IPS DF 4.7 (cell line): ENCODE results near the gene ARHGAP4.

ENCODE experiments used
- DNase-seq: peaks from one replicate; pipeline ENCODE4 v3.0.0-alpha.2; 2013; ENCODE audit warnings: low spot score; ENCODE audit errors: extremely low read depth

The ARHGAP4 gene

GRCh38 chrX:153906126-153906917, 19.7 kb downstream of the ARHGAP4 start:
- DNase-seq = no peak

GRCh38 chrX:153905481-153906095, 20.5 kb downstream of the ARHGAP4 start:
- DNase-seq = no peak

- no peak for DNase-seq
Measured at GRCh38 chrX:153903991-153904957, 21.8 kb downstream of the ARHGAP4 start, which contains the start of gene AVPR2. Gene AVPR2, plus strand, starts transcription at chrX:153904673. Its CDS starts 473 bp downstream, at chrX:153905146.

GRCh38 chrX:153903238-153903980, 22.7 kb downstream of the ARHGAP4 start:
- DNase-seq = no peak

DNA sequence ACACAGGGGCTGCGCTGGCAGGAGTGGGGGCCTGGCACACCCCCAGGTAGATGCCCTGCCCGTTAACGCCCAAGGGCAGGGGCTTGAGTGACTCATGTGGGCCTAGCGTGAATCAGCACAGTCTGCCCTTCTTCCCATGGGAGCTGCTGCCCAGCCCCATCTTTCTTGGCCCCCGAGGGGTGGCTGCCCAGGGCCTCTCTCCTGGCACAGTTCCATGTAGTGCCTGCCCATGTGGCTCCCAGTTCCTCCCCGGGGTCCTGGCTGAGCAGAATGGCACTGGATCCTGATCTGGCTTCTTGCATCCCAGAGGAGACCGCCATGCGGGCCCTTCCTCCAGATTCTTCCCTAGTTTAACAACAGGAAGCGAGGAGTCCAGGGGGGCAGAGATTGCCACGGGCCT, 23.7 kb downstream of the ARHGAP4 start:
- DNase-seq = no peak

- no peak for DNase-seq
Measured at GRCh38 chrX:153901753-153902140, 24.3 kb downstream of the ARHGAP4 start.

DNA sequence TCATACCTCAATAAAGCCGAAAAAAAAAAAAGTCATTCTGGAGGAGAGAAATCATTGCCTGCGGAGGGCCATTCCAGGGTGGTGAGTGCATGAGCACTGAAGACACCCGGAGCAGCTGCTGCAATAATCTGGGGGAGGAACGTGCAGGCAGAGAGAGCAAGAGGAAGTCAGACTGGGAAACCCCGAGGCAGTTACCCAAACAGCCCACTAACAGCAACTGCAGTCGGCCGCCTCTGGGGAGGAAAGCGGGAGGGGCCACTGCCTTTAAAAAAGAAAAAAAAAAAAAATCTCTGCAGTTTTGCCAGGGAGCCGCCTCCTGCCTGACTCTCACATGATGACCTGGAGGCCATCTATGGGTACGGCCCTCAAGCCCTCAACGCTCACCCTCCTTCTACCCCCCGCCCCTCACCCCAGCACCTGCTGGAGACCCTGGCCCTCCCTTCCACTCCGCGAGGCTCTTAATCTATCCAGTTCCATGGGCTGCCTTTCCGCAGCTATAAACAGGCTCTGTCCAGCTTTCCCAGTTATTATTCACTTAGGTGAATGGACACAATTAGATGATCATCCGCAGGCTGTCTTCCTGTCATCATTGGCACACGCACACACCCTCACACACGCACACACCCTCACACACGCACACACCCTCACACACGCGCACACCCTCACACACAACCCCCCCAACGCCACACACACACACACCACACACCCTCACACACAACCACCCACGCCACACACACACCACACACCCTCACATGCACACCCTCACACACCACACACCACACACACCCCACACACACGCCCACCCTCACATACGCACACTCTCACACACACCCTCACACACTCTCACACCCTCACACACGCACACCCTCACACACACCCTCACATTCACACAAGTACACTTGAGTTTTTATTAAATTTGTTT, 25.0 kb downstream of the ARHGAP4 start:
- no peak for DNase-seq

GRCh38 chrX:153897899-153898298, 28.2 kb downstream of the ARHGAP4 start:
- no peak for DNase-seq

DNA sequence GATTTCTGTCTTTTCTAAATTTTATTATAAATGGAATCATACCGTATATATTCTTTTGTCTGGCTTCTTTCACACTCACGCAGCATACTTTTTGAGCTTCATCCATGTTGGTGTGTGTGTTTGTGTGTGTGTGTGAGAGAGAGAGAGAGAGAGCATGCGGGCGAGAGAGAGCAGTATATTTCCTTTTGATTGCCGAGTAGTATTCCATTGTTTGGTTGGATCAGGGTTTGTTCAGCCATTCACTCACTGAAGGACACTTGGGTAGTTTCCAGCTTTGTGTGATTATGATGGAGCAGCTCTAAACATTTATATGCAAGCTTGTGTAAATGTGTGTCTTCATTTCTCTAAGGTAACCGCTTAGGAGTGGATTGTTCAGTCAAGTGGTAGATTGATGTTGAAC, 36.9 kb downstream of the ARHGAP4 start:
- DNase-seq = no peak

DNA sequence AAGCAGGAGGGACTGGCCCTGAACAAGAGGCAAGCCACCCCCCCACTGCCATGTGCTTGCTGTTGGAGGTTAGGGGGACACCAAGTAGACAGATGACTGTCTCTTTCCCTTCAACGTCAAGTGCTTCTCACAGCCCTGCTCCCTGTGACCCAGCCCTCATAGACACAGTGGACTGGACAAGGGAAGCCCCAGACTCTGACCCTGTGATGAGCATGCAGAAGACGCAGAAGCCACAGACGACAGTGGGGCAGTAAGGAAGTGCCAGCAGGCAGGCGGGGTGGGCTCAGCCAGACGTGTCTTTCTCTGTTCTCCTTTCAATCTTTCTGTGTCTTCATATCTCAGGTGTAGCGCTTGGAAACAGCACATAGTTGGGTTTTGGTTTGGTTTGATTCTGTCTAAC, 37.7 kb downstream of the ARHGAP4 start:
- no peak for DNase-seq

- DNase-seq = no peak
Measured at GRCh38 chrX:153887385-153887784, 38.7 kb downstream of the ARHGAP4 start.

- DNase-seq = no peak
Measured at GRCh38 chrX:153886915-153887314, 39.1 kb downstream of the ARHGAP4 start.

DNA sequence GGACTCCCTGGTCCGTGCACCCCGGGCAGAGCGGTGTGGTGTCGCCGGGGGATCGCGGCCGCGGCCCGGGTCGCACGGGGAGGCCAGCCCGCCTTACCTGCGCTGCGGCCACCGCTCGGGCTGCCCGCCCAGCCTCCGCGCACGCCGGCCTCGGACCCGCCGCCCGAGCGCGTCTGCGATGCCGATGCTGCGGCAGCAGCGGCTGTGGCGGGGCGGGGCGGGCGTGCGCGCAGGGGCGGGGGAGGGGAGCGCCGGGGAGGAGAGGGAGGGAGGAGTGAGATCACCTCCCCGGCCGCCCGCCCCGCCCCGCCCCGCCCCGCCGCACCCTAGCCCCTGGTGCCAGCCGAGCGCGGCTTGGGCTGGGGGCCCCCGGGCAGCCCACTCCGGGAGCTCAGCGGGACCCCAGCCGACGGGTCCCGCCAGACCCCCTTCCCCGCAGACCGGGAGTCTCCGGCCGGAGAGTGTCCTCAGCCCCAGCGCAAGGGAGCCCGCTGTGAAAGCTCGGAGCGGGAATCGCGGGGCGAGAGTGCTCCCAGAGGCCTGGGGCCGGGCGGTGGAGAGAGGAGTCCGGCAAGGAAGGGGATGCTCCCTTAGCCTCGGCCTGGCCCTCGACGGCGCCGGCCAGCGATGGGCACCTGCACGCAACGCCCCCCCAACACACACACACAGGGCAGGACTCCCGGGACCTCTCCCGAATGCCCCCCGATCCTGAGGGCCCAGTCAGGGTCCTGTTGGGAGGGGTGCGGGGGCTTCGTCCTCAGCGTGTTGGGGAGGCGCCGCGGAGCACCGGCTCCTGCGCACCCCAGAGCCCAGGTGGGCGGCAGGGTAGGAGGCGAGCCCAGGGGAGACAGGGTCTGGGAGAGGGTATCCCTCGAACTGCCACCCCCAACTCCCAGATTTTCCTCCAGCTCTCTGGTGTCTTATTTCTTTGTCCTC, 39.8 kb downstream of the ARHGAP4 start, which contains the start of gene L1CAM:
Gene L1CAM, minus strand, starts transcription at position 206 of the 936 bp plus-strand sequence. CDS start 10,337 bp downstream, outside the sequence.
- DNase-seq = no peak

- DNase-seq = no peak
Measured at GRCh38 chrX:153885208-153885787, 40.8 kb downstream of the ARHGAP4 start.

DNA sequence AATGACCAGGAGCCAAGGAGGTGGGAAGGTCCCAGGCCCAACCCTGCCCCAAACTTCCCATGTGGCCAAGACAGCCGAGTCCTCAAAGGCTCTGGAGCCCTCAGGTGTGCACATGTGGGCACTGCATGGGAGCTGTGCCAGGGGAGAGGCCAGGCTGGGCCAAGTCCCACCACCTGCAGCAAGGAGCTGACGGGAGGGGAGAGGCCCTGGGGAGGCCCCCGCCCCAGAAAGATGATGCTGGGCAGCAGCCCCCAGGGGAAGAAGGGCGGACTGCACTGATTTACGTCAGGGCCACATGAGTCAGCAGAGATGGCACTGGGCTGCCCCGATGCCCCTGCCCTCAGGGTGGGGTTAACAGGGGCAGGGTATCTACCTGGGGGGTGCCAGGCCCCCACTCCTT, 41.5 kb downstream of the ARHGAP4 start:
- no peak for DNase-seq

GRCh38 chrX:153884136-153884535, 41.9 kb downstream of the ARHGAP4 start:
- DNase-seq = no peak

GRCh38 chrX:153883163-153883843, 42.8 kb downstream of the ARHGAP4 start:
- DNase-seq = no peak

DNA sequence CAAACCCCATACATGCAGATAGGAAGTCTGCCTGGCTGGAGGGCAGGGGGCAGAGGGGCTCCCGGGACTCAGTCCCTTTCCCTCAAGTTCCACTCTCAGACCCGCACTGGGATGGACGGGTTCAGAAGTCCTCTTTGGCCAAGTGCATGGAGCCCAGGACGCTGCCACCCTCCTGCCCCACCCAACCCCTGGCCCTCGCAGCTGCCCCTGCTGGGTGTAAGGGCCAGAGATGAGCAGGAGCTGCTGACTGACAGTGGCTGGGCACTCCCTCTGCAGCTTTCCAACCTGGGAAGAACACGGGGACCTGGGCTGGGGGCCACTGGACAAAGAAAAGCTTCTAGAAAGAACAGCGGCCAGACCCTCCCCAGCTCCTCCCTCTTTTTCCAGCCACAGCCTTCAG, 43.5 kb downstream of the ARHGAP4 start:
- no peak for DNase-seq
